ENCODE results near the gene CRP. TPM values are rescaled to one million over a fixed set of nuclear protein-coding genes. Genes with fewer than 3 reads are reported as not detected.

Gene CRP
- total RNA-seq, 3 donors from 2014 or later (not counting 1 experiment from before 2014, with no cell fraction given), result not detected

DNA sequence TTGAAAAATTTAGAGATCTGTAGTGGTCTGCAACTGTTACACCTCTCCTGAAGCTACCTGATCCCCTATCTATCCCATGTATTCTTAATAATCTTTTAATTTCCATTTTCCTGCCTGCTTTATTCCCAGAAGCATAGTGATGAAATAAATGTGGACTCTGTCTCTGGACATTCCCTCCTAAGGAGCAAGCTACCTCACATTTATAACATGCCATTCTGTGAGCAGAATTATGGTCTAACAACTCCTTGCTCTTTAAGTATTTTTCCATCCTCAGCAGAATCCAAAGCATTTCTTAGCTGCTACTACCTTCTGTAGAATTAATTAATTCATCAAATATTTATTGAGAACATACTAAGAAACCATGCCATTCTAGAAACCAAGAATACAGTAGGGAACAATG lies 15.1 kb downstream of the CRP start:
- Mint-ChIP-seq H3K36me3 (no peaks in the 10 kb centered on the region), H3K4me1 (no peaks in the 10 kb centered on the region), H3K9me3 (no peaks in the 10 kb centered on the region), H3K27me3 (ENCODE audit: low read depth in 2 of 2) (peaks cover 9 to 25% of the 10 kb centered on the region in 2 donors), H3K27ac (no peak overlapping the region), H3K4me3 (no peak overlapping the region)
- H3K9me3 ChIP-seq (ENCODE audit: control insufficient read depth, insufficient read depth, low read length), result no peaks in the 10 kb centered on the region
- intact Hi-C loops (cut with micrococcal nuclease), result no loop called here
- DNase-seq, result no peak
- H3K4me3 ChIP-seq (ENCODE audit: low read length), result no peak overlapping the region
- no peaks in the 10 kb centered on the region for H3K36me3 ChIP-seq (ENCODE audit: control insufficient read depth, insufficient read depth, low read length)
- ATAC-seq, result no peak
- no peak for TF ChIP-seq CTCF (IDR thresholded peaks at IDR 0.05)
- H3K27ac ChIP-seq (ENCODE audit: low read length), result no peak overlapping the region
- H3K4me1 ChIP-seq (ENCODE audit: control insufficient read depth, insufficient read depth, low read length), result no peaks in the 10 kb centered on the region
- no peaks in the 10 kb centered on the region for H3K27me3 ChIP-seq (ENCODE audit: control insufficient read depth, insufficient read depth, low read length)

DNA sequence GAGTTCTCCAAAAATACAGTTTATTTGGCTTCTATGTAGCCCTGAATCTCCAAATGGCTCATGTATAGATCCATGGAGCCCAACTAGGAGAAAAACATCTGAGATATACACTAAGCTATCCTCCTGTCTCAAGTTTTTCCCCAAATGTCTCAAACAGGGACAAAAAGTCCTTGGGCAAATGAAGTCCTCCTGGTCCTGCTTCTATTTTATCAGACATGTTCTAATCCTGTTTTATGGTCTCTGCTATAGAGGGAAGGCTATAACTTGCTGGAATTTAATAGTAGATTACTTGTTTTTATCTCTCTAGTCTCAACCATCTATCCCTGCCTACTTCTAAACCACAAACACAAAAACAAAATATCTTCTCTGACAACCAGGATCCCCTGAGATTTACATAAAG lies 26.9 kb downstream of the CRP start:
- peaks cover 14 to 33% of the 10 kb centered on the region in 2 donors for H3K27me3 Mint-ChIP-seq (ENCODE audit: low read depth in 2 of 2)
- no peaks in the 10 kb centered on the region for H3K9me3 Mint-ChIP-seq
- H3K27me3 ChIP-seq (ENCODE audit: control insufficient read depth, insufficient read depth, low read length), result peaks cover 7% of the 10 kb centered on the region
- intact Hi-C loops (cut with micrococcal nuclease), result no loop called here
- no peak for TF ChIP-seq CTCF (IDR thresholded peaks at IDR 0.05)
- H3K27ac ChIP-seq (ENCODE audit: low read length), result no peak overlapping the region
- H3K36me3 Mint-ChIP-seq, result no peaks in the 10 kb centered on the region
- H3K4me1 ChIP-seq (ENCODE audit: control insufficient read depth, insufficient read depth, low read length), result no peaks in the 10 kb centered on the region
- ATAC-seq (no peak), DNase-seq (no peak)
- H3K36me3 ChIP-seq (ENCODE audit: control insufficient read depth, insufficient read depth, low read length), result no peaks in the 10 kb centered on the region
- no peak overlapping the region for H3K4me3 Mint-ChIP-seq
- no peak overlapping the region for H3K27ac Mint-ChIP-seq
- no peak overlapping the region for H3K4me3 ChIP-seq (ENCODE audit: low read length)
- H3K9me3 ChIP-seq (ENCODE audit: control insufficient read depth, insufficient read depth, low read length), result no peaks in the 10 kb centered on the region
- H3K4me1 Mint-ChIP-seq, result no peaks in the 10 kb centered on the region

GRCh38 chr1:159686599-159687299 lies 27.6 kb downstream of the CRP start:
- 88% methylated on average over 1 of the region's 1 CpG for WGBS (ENCODE audit: insufficient coverage)
- no peak overlapping the region for H3K4me3 ChIP-seq (ENCODE audit: low read length)
- intact Hi-C loops (cut with micrococcal nuclease), result no loop called here

More at GRCh38 chr1:159686599-159687299, 27.6 kb downstream of the CRP start:
- ATAC-seq (no peak), DNase-seq (no peak)
- no peaks in the 10 kb centered on the region for H3K36me3 ChIP-seq (ENCODE audit: control insufficient read depth, insufficient read depth, low read length)
- H3K27ac ChIP-seq (ENCODE audit: low read length), result no peak overlapping the region
- H3K4me1 ChIP-seq (ENCODE audit: control insufficient read depth, insufficient read depth, low read length), result no peaks in the 10 kb centered on the region
- H3K27me3 ChIP-seq (ENCODE audit: control insufficient read depth, insufficient read depth, low read length), result peaks cover 7% of the 10 kb centered on the region
- H3K4me1 Mint-ChIP-seq, result no peaks in the 10 kb centered on the region
- no peak overlapping the region for H3K4me3 Mint-ChIP-seq
- H3K36me3 Mint-ChIP-seq, result no peaks in the 10 kb centered on the region
- no peaks in the 10 kb centered on the region for H3K9me3 Mint-ChIP-seq
- H3K27ac Mint-ChIP-seq, result no peak overlapping the region
- no peaks in the 10 kb centered on the region for H3K9me3 ChIP-seq (ENCODE audit: control insufficient read depth, insufficient read depth, low read length)
- TF ChIP-seq CTCF (IDR thresholded peaks at IDR 0.05), result no peak
- H3K27me3 Mint-ChIP-seq (ENCODE audit: low read depth in 2 of 2), result peaks cover 11 to 34% of the 10 kb centered on the region in 2 donors

Data from natural killer cell (primary cell).